HL-60 (cell line): Measurements from ENCODE around the gene CALN1.

Source experiments
- DNase-seq, 2 experiments: peaks; one replicate each; pipeline ENCODE4 v3.0.0-alpha.2; 2010 to 2020; ENCODE audit warnings: low read depth in 1 of 2, low spot score in 1 of 2
- H3K27ac ChIP-seq: fragments of 250-450 bp; sonication (Bioruptor Pico); replicated peaks from 2 replicates; pipeline ENCODE4 v1.5.1; 2020; ENCODE audit warnings: mild to moderate bottlenecking, moderate library complexity
- H3K27me3 ChIP-seq: fragments of 250-450 bp; sonication (Bioruptor Pico); 2 replicates; pipeline ENCODE4 v1.5.1; 2021; ENCODE audit warnings: mild to moderate bottlenecking, moderate library complexity; ENCODE audit not compliant: insufficient read depth, poor library complexity, severe bottlenecking
- H3K4me3 ChIP-seq: replicated peaks from 2 replicates; pipeline ENCODE4 v1.5.1; 2011; ENCODE audit warnings: mild to moderate bottlenecking, control low read depth, low read length; ENCODE audit not compliant: insufficient read depth
- CTCF ChIP-seq: IDR thresholded peaks from one replicate; pipeline ENCODE4 v1.5.1; 2011; ENCODE audit warnings: low read length, control low read depth, inconsistent platforms; ENCODE audit not compliant: insufficient read depth
- GABPA ChIP-seq: IDR thresholded peaks from 2 replicates; pipeline ENCODE4 v1.6.1; 2012; ENCODE audit warnings: low read depth
- POLR2AphosphoS5 ChIP-seq: IDR thresholded peaks from 2 replicates; pipeline ENCODE4 v1.6.1; 2012; ENCODE audit warnings: low read depth
- REST ChIP-seq: IDR thresholded peaks from 2 replicates; pipeline ENCODE4 v1.6.1; 2012; ENCODE audit warnings: low read depth; ENCODE audit not compliant: insufficient replicate concordance
- SPI1 ChIP-seq: IDR thresholded peaks from 2 replicates; pipeline ENCODE4 v1.6.1; 2012; ENCODE audit warnings: low read depth, mild to moderate bottlenecking, borderline replicate concordance

Gene CALN1

GRCh38 chr7:72334066-72334465 is 78.1 kb downstream of the CALN1 start:
- no peak overlapping the region for H3K4me3 ChIP-seq
- H3K27me3 ChIP-seq = peaks cover 25% of the 10 kb centered on the region
- TF ChIP-seq GABPA = no peak
- TF ChIP-seq SPI1 = no peak
- no peak for TF ChIP-seq POLR2AphosphoS5
- no peak for TF ChIP-seq REST
- TF ChIP-seq CTCF = no peak
- H3K27ac ChIP-seq = no peak overlapping the region
- DNase-seq = no peak

- Histone ChIP-seq H3K27me3 (no peaks in the 10 kb centered on the region), H3K4me3 (no peak overlapping the region), H3K27ac (no peak overlapping the region)
- DNase-seq = no peak
- no peak for TF ChIP-seq CTCF
These were observed 85.3 kb downstream of the CALN1 start for GRCh38 chr7:72326811-72327210.

- Histone ChIP-seq H3K4me3 (no peak overlapping the region), H3K27me3 (no peaks in the 10 kb centered on the region), H3K27ac (no peak overlapping the region)
- TF ChIP-seq CTCF (no peak), POLR2AphosphoS5 (no peak), SPI1 (no peak)
- no peak for DNase-seq
These were observed 85.8 kb downstream of the CALN1 start for GRCh38 chr7:72326365-72326764.

GRCh38 chr7:72325561-72325960 is 86.6 kb downstream of the CALN1 start:
- no peak for TF ChIP-seq GABPA
- TF ChIP-seq SPI1 = no peak
- no peak for TF ChIP-seq CTCF
- TF ChIP-seq REST = no peak
- no peak for TF ChIP-seq POLR2AphosphoS5
- H3K27ac ChIP-seq = no peak overlapping the region
- DNase-seq = no peak
- no peak overlapping the region for H3K4me3 ChIP-seq
- H3K27me3 ChIP-seq = no peaks in the 10 kb centered on the region
